OCI-M1 (cell line): ENCODE results near the gene FLNC.
A peak's percentile ranks its signal among the peaks of the same experiment; 100 is the strongest.

ENCODE experiments used
- DNase-seq: peaks from one replicate; lab custom pipeline; 2025; lab: John Stamatoyannopoulos, UW

FLNC gene

GRCh38 chr7:128846781-128847444, 16.7 kb downstream of the FLNC start:
- DNase-seq: no peak

GRCh38 chr7:128847721-128848211, 17.6 kb downstream of the FLNC start:
- no peak for DNase-seq

- DNase-seq: no peak
Measured at GRCh38 chr7:128848289-128849155, 18.3 kb downstream of the FLNC start.

GRCh38 chr7:128849156-128849515, 18.9 kb downstream of the FLNC start:
- DNase-seq: no peak

- DNase-seq: no peak
Measured at GRCh38 chr7:128849804-128850490, 19.7 kb downstream of the FLNC start.

- no peak for DNase-seq
Measured at GRCh38 chr7:128852537-128853254, 22.5 kb downstream of the FLNC start.

- DNase-seq: no peak
Measured at GRCh38 chr7:128853799-128854198, 23.6 kb downstream of the FLNC start.

GRCh38 chr7:128854396-128854795, 24.2 kb downstream of the FLNC start:
- DNase-seq: no peak

- DNase-seq: peak; percentile 3
Measured at GRCh38 chr7:128855559-128855958, 25.4 kb downstream of the FLNC start.

GRCh38 chr7:128856001-128856718, 26.0 kb downstream of the FLNC start:
- DNase-seq: no peak

- no peak for DNase-seq
Measured at GRCh38 chr7:128858380-128859231, 28.4 kb downstream of the FLNC start.

GRCh38 chr7:128859232-128860157, 29.3 kb downstream of the FLNC start:
- DNase-seq: no peak

- peak; percentile 65 for DNase-seq
Measured at GRCh38 chr7:128860158-128861073, 30.2 kb downstream of the FLNC start.

- DNase-seq: no peak
Measured at GRCh38 chr7:128861957-128862570, 31.9 kb downstream of the FLNC start.

GRCh38 chr7:128862571-128863432, 32.6 kb downstream of the FLNC start, which contains the start of gene ATP6V1F:
TSS of gene ATP6V1F (plus strand) at chr7:128862856. CDS start at chr7:128862905, 49 bp downstream.
- peak; percentile 97 for DNase-seq

GRCh38 chr7:128863433-128863989, 33.3 kb downstream of the FLNC start:
- DNase-seq: peak; percentile 66
